GM21529 (cell line): ENCODE measurements around the gene KLRC3.
"Not testable (repeated sequence)": the region's sequence is repeated elsewhere in the genome, so short reads cannot be mapped to it uniquely, and the experiment has no call there.

Experiments used
- ATAC-seq: cut with Tn5 transposase; IDR thresholded peaks from one replicate; pipeline ENCODE4 v1.9.1; 2021; ENCODE audit not compliant: unreplicated experiment

KLRC3 gene

GRCh38 chr12:10404798-10405197, 15.6 kb downstream of the KLRC3 start:
- ATAC-seq: no peak

GRCh38 chr12:10400829-10401228, 19.6 kb downstream of the KLRC3 start:
- ATAC-seq: no peak

GRCh38 chr12:10398168-10398567, 22.2 kb downstream of the KLRC3 start:
- ATAC-seq: no peak

GRCh38 chr12:10397296-10397695, 23.1 kb downstream of the KLRC3 start:
- no peak for ATAC-seq

GRCh38 chr12:10396176-10396575, 24.2 kb downstream of the KLRC3 start:
- ATAC-seq: not testable (repeated sequence)

- peak; percentile 90 for ATAC-seq
Measured at GRCh38 chr12:10395390-10395998, 24.9 kb downstream of the KLRC3 start.

- not testable (repeated sequence) for ATAC-seq
Measured at GRCh38 chr12:10394531-10395152, 25.8 kb downstream of the KLRC3 start.

GRCh38 chr12:10393291-10393690, 27.1 kb downstream of the KLRC3 start:
- ATAC-seq: no peak

DNA sequence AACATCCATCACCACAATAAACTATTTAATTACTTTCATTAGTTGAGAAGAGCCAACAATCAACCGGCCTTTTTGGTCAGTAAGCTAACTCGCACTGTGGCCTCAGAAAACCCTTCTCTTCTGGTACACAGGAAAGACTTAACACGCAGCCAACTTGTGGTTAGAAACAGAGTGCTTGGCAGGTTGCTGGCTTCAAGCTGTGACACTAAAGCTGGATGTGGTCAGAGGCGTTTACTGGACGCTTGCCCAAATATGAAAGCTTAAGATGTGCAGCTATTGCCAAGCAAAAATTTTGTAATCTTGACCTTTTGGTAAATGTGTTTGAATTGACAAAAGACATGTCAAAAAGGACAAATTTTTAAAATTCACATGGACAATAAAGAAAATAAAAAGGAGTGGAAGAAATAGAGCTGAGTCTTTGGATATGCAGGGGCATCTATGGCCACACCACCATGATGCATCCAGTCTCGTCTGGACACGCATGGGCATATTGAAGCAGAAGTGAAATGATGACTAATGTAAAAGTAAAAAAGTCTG, 27.9 kb downstream of the KLRC3 start:
- no peak for ATAC-seq

DNA sequence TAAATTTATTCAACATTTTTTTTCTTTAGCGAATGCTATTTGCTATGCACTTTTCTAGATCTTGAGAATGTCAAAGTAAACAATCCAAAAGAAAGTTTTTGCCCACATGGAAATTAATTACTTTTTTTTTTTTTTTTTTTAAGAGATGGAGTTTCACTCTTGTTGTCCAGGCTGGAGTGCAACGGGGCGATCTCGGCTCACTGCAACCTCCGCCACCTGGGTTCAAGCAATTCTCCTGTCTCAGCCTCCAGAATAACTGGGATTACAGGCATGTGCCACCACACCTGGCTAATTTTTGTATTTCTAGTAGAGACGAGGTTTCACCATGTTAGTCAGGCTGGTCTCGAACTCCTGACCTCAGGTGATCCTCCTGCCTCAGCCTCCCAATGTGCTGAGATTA, 29.4 kb downstream of the KLRC3 start:
- ATAC-seq: not testable (repeated sequence)

DNA sequence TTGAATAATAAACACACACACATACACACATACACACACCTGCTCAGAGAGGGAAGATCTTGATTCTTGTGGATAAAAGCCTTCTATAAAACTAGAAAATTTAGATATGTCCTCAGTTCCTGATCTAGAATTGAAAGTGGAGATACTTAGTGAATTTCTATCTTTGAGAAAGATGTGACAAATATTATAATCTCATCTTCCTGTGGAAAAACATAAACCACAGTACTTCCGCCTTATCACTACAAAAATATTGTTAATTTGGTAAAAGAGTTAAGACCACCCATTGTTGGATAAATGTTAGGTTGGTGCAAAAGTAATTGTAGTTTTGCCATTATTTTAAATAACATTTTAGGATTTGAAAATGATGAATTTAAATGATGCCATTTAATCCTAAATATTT, 30.5 kb downstream of the KLRC3 start, which contains the start of gene KLRK1:
KLRK1 (minus strand) TSS at position 138 of the 400 bp plus-strand sequence. CDS start 1,231 bp downstream, outside the sequence.
- no peak for ATAC-seq

DNA sequence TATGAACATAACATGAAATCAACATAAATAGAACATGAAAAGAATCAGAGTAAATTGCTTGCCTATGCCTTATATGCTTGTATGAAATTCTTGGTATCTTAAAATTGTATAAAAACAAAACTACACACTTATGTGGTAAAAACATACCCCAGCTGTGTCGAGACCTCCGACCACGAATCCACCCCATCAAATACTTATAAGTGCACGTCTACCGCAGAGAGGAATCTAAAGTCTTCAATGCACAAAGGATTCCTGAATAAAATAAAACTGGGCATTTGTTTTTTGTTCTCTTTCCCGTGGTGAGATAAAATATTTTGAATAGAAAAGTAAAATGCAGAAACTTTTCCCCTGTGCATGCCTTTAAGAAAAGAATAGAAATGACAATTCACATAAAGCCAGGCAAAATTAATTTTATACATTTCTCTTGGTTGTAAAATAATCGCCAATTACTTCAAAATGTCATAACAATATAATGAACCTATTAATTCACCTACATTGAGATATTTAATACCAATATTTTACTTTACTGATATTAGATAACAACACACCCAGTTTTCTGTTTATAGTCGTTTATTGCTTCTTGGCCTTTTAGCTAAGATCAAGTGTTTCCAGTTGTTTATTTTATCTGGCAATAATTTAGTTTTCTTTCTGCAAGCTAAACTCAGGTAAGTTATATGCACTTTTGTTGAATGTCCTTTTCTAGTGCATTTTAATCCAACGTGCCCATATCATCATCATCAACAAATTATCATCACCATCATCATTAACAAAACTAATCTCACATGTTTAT, 31.6 kb downstream of the KLRC3 start:
- ATAC-seq: no peak

DNA sequence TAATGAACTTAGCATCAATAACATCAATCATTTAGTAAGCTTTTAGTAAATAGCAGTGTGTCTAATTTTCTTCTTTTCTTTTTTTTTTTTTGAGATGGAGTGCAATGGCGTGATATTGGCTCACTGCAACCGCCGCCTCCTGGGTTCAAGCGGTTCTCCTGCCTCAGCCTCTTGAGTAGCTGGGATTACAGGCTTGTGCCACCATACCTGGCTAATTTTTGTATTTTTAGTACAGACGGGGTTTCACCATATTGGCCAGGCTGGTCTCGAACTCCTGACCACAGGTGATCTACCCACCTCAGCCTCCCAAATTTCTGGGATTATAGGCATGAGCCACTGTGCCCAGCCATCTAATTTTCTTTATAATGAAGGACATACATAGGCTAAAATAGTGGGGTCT, 32.9 kb downstream of the KLRC3 start:
- ATAC-seq: not testable (repeated sequence)

- ATAC-seq: no peak
Measured at GRCh38 chr12:10386857-10387256, 33.5 kb downstream of the KLRC3 start.

GRCh38 chr12:10385166-10385613, 35.2 kb downstream of the KLRC3 start:
- no peak for ATAC-seq

DNA sequence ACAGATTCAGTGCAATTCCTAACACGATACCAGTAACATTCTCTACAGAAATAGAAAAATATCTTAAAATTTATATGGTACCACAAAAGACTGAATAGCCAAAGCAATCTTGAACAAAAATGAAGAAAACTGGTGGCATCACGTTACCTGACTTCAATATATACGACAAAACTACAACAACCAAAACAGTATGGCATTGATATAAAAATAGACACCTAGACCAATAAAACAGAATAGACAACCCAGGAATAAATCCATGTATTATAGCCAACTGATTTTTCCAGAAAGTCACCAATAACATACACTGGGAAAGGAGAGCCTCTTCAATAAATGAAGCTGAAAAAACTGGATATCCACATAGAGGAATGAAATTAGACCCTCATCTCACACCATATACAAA, 36.2 kb downstream of the KLRC3 start:
- no peak for ATAC-seq

DNA sequence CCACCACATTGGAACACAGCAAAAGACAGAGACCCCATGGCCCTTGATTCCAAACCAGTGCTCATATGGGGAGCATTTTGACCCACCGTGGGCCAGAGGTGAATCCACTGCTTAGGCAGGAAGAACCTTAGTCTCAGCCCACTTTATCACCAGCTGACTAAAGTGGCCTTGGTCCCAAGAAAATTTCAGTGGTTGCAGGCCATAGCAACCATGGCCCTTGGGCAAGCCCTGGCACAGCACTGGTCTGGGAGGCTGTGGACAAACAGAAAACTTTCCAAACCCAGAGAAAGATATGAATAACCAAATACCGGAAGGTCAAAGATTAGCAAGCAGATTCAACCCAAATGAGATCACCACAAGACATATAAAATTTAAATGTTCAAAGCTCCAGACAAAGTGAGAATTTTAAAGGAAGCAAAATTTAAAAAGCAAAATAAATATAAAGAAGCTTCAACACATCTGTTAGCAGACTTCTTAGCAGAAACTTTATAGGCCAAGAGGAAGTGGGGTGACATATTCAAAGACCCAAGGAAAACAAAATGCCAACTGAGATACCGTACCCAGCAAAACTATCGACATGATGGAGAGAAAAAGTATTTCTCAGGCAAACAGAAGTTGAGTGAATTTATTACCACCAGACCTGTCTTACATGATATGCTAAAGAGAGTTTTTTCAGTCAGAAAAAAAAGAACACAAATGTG, 38.3 kb downstream of the KLRC3 start:
- no peak for ATAC-seq

DNA sequence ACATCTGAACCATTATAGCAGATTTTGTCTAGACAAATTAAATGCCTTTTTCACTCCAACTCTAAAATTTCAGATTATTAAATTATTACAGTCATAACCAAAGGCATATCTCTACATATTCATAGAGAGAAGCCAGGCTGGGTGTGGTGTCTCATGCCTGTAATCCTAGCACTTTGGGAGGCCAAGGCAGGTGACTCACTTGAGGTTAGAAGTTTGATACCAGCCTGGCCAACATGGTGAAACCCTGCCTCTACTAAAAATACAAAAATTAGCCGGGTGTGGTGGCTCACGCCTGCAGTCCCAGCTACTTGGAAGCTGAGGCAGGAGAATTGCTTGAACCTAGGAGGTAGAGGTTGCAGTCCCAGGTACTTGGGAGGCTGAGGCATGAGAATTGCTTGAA, 41.7 kb downstream of the KLRC3 start:
- ATAC-seq: not testable (repeated sequence)

DNA sequence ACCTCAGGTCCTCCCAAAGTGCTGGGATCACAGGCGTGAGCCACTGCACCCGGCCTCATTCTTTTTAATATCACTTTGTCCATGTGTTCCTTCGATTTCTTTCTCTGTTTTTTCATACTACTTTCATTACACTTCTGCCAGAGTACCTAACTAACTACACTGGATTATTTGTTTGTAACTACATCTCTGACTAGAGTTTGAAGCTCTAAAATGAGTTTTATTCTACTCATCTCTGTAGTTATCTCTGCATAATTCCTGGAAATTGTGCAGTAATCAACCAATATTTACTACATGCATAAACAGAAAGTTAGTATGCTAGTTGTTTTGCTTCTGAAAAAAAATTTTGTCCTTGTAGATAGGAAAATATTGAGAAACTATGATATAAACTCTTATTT, 45.8 kb downstream of the KLRC3 start:
- no peak for ATAC-seq

DNA sequence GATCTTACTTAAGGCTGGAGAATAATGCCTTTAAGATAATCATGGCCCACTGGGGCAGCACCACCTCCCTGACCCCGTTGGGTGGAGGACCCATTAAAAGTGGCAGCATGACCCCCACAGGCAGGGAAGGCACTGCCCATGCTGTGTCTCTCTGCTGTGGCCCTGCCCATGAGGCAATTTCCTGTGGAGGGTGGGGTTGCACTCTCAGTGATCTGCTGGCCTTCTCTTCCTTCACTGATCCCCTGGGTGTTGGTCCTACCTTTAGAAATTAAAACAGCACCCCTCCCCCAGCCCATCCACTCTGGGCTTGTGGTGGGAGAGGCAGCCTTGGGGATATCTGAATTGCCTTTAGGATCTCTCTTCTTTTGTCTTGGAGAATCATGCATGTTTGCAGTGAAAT, 47.8 kb downstream of the KLRC3 start:
- ATAC-seq: no peak

- ATAC-seq: not testable (repeated sequence)
Measured at GRCh38 chr12:10371893-10372535, 48.4 kb downstream of the KLRC3 start.
